Nephron (organoid): ENCODE data around the gene RAB3IL1.

Experiments
- H3K27ac Mint-ChIP-seq, 3 experiments: 2 replicates each; pipeline ENCODE4 v1.8.0; 2020; ENCODE audit warnings: mixed read lengths in 3 of 3, mild to moderate bottlenecking in 2 of 3, moderate library complexity in 1 of 3
- H3K27me3 Mint-ChIP-seq: 2 replicates; pipeline ENCODE4 v1.8.0; 2021; ENCODE audit warnings: low read depth, mild to moderate bottlenecking, moderate library complexity, mixed read lengths
- H3K36me3 Mint-ChIP-seq: 2 replicates; pipeline ENCODE4 v1.8.0; 2020; ENCODE audit warnings: low read depth, mixed read lengths
- H3K4me1 Mint-ChIP-seq: 2 replicates; pipeline ENCODE4 v1.8.0; 2020; ENCODE audit warnings: mixed read lengths
- H3K4me3 Mint-ChIP-seq, 3 experiments: 2 replicates each; pipeline ENCODE4 v1.8.0; 2020; ENCODE audit warnings: mild to moderate bottlenecking in 3 of 3, mixed read lengths in 3 of 3, moderate library complexity in 2 of 3
- H3K9me3 Mint-ChIP-seq: 2 replicates; pipeline ENCODE4 v1.8.0; 2020; ENCODE audit warnings: mixed read lengths
- CTCF ChIP-seq, 3 experiments: fragments of 200-600 bp; sonication (generic); IDR thresholded peaks; one replicate each; pipeline ENCODE4 v1.5.0; 2021; ENCODE audit warnings: antibody characterized with exemption in 3 of 3; ENCODE audit not compliant: unreplicated experiment in 3 of 3

RAB3IL1 gene

GRCh38 chr11:61925736-61926135 is 8.4 kb upstream of the RAB3IL1 start:
- TF ChIP-seq CTCF (IDR thresholded peaks at IDR 0.05; ENCODE audit: unreplicated experiment in 3 of 3): no peak
- Mint-ChIP-seq H3K27me3 (no peaks in the 10 kb centered on the region), H3K9me3 (peaks cover 3% of the 10 kb centered on the region), H3K27ac (peak overlapping the region; percentile 98 to 100 (median 99)), H3K36me3 (peaks cover 5% of the 10 kb centered on the region), H3K4me3 (peak overlapping the region in 1 of 3 experiments; percentile 6), H3K4me1 (peaks cover 59% of the 10 kb centered on the region)

GRCh38 chr11:61924064-61924455 is 6.7 kb upstream of the RAB3IL1 start:
- H3K9me3 Mint-ChIP-seq: peaks cover 3% of the 10 kb centered on the region
- H3K4me3 Mint-ChIP-seq: peak overlapping the region in 2 of 3 experiments; percentile 19 to 44
- peaks cover 73% of the 10 kb centered on the region for H3K4me1 Mint-ChIP-seq
- peaks cover 5% of the 10 kb centered on the region for H3K36me3 Mint-ChIP-seq
- no peaks in the 10 kb centered on the region for H3K27me3 Mint-ChIP-seq
- no peak for TF ChIP-seq CTCF (IDR thresholded peaks at IDR 0.05; ENCODE audit: unreplicated experiment in 3 of 3)
- H3K27ac Mint-ChIP-seq: peak overlapping the region; percentile 98 to 100 (median 99)

GRCh38 chr11:61923166-61924063 is 6.0 kb upstream of the RAB3IL1 start:
- Mint-ChIP-seq H3K27ac (peak overlapping the region; percentile 98 to 100 (median 99)), H3K4me3 (peak overlapping the region; percentile 51 to 73 (median 55)), H3K27me3 (peaks cover 5% of the 10 kb centered on the region), H3K36me3 (peaks cover 5% of the 10 kb centered on the region), H3K9me3 (peaks cover 3% of the 10 kb centered on the region), H3K4me1 (peaks cover 79% of the 10 kb centered on the region)
- no peak for TF ChIP-seq CTCF (IDR thresholded peaks at IDR 0.05; ENCODE audit: unreplicated experiment in 3 of 3)

- TF ChIP-seq CTCF (IDR thresholded peaks at IDR 0.05; ENCODE audit: unreplicated experiment in 3 of 3): no peak
- H3K36me3 Mint-ChIP-seq: peaks cover 2% of the 10 kb centered on the region
These were observed 5.2 kb upstream of the RAB3IL1 start for GRCh38 chr11:61922539-61922938.

GRCh38 chr11:61921446-61921845 is 4.1 kb upstream of the RAB3IL1 start:
- TF ChIP-seq CTCF (IDR thresholded peaks at IDR 0.05; ENCODE audit: unreplicated experiment in 3 of 3): no peak
- H3K36me3 Mint-ChIP-seq: no peaks in the 10 kb centered on the region
- no peaks in the 10 kb centered on the region for H3K9me3 Mint-ChIP-seq
- peak overlapping the region in 2 of 3 experiments; percentile 4 to 55 for H3K4me3 Mint-ChIP-seq
- peaks cover 7% of the 10 kb centered on the region for H3K27me3 Mint-ChIP-seq
- peaks cover 78% of the 10 kb centered on the region for H3K4me1 Mint-ChIP-seq
- peak overlapping the region; percentile 85 to 90 (median 88) for H3K27ac Mint-ChIP-seq

More at GRCh38 chr11:61922539-61922938, 5.2 kb upstream of the RAB3IL1 start:
- Mint-ChIP-seq H3K9me3 (peaks cover under 1% of the 10 kb centered on the region), H3K4me3 (peak overlapping the region; percentile 19 to 73 (median 55)), H3K4me1 (peaks cover 85% of the 10 kb centered on the region), H3K27ac (peak overlapping the region; percentile 98 to 100 (median 99)), H3K27me3 (peaks cover 7% of the 10 kb centered on the region)
